H9 (cell line): ENCODE results near the gene UFM1. TPM values are rescaled to one million over a fixed set of nuclear protein-coding genes. Genes with fewer than 3 reads are reported as not detected.

Experiments used
- DNase-seq: peaks from one replicate; pipeline ENCODE4 v3.0.0-alpha.2; 2017
- H2AFZ ChIP-seq: one replicate; pipeline ENCODE4 v1.6.1; 2013; ENCODE audit warnings: mild to moderate bottlenecking, low read length, control low read depth, moderate library complexity
- H2AK5ac ChIP-seq: 2 replicates; pipeline ENCODE4 v1.6.1; 2013; ENCODE audit warnings: low read length, control low read depth, mixed read lengths; ENCODE audit not compliant: insufficient read length
- H2BK120ac ChIP-seq: one replicate; pipeline ENCODE4 v1.6.1; 2013; ENCODE audit warnings: low read depth, mild to moderate bottlenecking, low read length, control low read depth, inconsistent platforms; ENCODE audit not compliant: poor library complexity, severe bottlenecking
- H2BK12ac ChIP-seq: 2 replicates; pipeline ENCODE4 v1.6.1; 2013; ENCODE audit warnings: low read length, control low read depth, mixed read lengths, low read depth; ENCODE audit not compliant: insufficient read length
- H2BK15ac ChIP-seq: 2 replicates; pipeline ENCODE4 v1.6.1; 2013; ENCODE audit warnings: low read depth, low read length, control low read depth
- H2BK20ac ChIP-seq: one replicate; pipeline ENCODE4 v1.6.1; 2013; ENCODE audit warnings: low read depth, mild to moderate bottlenecking, low read length, control low read depth, inconsistent platforms; ENCODE audit not compliant: poor library complexity, severe bottlenecking
- H2BK5ac ChIP-seq: 2 replicates; pipeline ENCODE4 v1.6.1; 2013; ENCODE audit warnings: low read length, control low read depth, mixed read lengths; ENCODE audit not compliant: insufficient read length
- H3K14ac ChIP-seq: 2 replicates; pipeline ENCODE4 v1.6.1; 2013; ENCODE audit warnings: low read length, control low read depth; ENCODE audit not compliant: insufficient read depth
- H3K18ac ChIP-seq: 2 replicates; pipeline ENCODE4 v1.6.1; 2013; ENCODE audit warnings: low read depth, mild to moderate bottlenecking, mixed read lengths, low read length, control low read depth; ENCODE audit not compliant: insufficient read length
- H3K23ac ChIP-seq: 2 replicates; pipeline ENCODE4 v1.6.1; 2013; ENCODE audit warnings: low read length, control low read depth, mixed read lengths, low read depth; ENCODE audit not compliant: insufficient read length
- H3K23me2 ChIP-seq: 2 replicates; pipeline ENCODE4 v1.6.1; 2013; ENCODE audit warnings: low read depth, mild to moderate bottlenecking, mixed read lengths, low read length, control low read depth; ENCODE audit not compliant: insufficient read length, poor library complexity, severe bottlenecking
- H3K27ac ChIP-seq: 2 replicates; pipeline ENCODE4 v1.5.1; 2013; ENCODE audit warnings: low read length, control low read depth, mixed read lengths, low read depth; ENCODE audit not compliant: insufficient read length
- H3K27me3 ChIP-seq: 2 replicates; pipeline ENCODE4 v1.6.1; 2013; ENCODE audit warnings: low read length, control low read depth, inconsistent platforms; ENCODE audit not compliant: insufficient read depth
- H3K4ac ChIP-seq: 2 replicates; pipeline ENCODE4 v1.6.1; 2013; ENCODE audit warnings: low read depth, mild to moderate bottlenecking, control low read depth, inconsistent platforms, low read length, moderate library complexity
- H3K4me1 ChIP-seq: 2 replicates; pipeline ENCODE4 v1.6.1; 2013; ENCODE audit warnings: low read length, control low read depth, inconsistent platforms; ENCODE audit not compliant: insufficient read depth
- H3K4me2 ChIP-seq: 2 replicates; pipeline ENCODE4 v1.6.1; 2013; ENCODE audit warnings: low read length, control low read depth, mixed read lengths; ENCODE audit not compliant: insufficient read length, insufficient read depth
- H3K56ac ChIP-seq: 2 replicates; pipeline ENCODE4 v1.6.1; 2013; ENCODE audit warnings: low read depth, mild to moderate bottlenecking, mixed read lengths, low read length, control low read depth; ENCODE audit not compliant: insufficient read length
- H3K79me1 ChIP-seq: 2 replicates; pipeline ENCODE4 v1.6.1; 2013; ENCODE audit warnings: low read depth, mild to moderate bottlenecking, moderate library complexity, low read length, control low read depth, inconsistent platforms; ENCODE audit not compliant: insufficient read depth, poor library complexity, severe bottlenecking
- H3K79me2 ChIP-seq: 2 replicates; pipeline ENCODE4 v1.6.1; 2013; ENCODE audit warnings: low read length, control low read depth, inconsistent platforms; ENCODE audit not compliant: insufficient read depth
- H3K9ac ChIP-seq: 2 replicates; pipeline ENCODE4 v1.6.1; 2013; ENCODE audit warnings: low read length, control low read depth, mixed read lengths; ENCODE audit not compliant: insufficient read length; ENCODE audit errors: extremely low read depth
- H3K9me3 ChIP-seq: one replicate; pipeline ENCODE4 v1.6.1; 2013; ENCODE audit warnings: low read depth, low read length, inconsistent platforms; ENCODE audit not compliant: control insufficient read depth
- H3T11ph ChIP-seq: one replicate; pipeline ENCODE4 v1.6.1; 2013; ENCODE audit warnings: mild to moderate bottlenecking, low read length, control low read depth, inconsistent platforms
- H4K20me1 ChIP-seq: one replicate; pipeline ENCODE4 v1.6.1; 2013; ENCODE audit not compliant: control insufficient read depth, insufficient read length, insufficient read depth
- H4K5ac ChIP-seq: 2 replicates; pipeline ENCODE4 v1.6.1; 2013; ENCODE audit warnings: low read depth, mild to moderate bottlenecking, mixed read lengths, low read length, control low read depth; ENCODE audit not compliant: insufficient read length
- H4K8ac ChIP-seq: replicated peaks from 2 replicates; pipeline ENCODE4 v1.6.1; 2013; ENCODE audit warnings: low read length, control low read depth, mixed read lengths, low read depth; ENCODE audit not compliant: insufficient read length
- H4K91ac ChIP-seq: 2 replicates; pipeline ENCODE4 v1.6.1; 2013; ENCODE audit warnings: low read depth, mild to moderate bottlenecking, moderate library complexity, mixed read lengths, low read length, control low read depth; ENCODE audit not compliant: insufficient read length
- H3K27ac Mint-ChIP-seq, 3 experiments: 2 replicates in 2 of 3; 3 replicates in 1 of 3; pipeline ENCODE4 v1.8.0; 2020 to 2021; ENCODE audit warnings: mixed read lengths in 3 of 3, mild to moderate bottlenecking in 1 of 3, moderate library complexity in 1 of 3
- H3K27me3 Mint-ChIP-seq: 2 replicates; pipeline ENCODE4 v1.8.0; 2021; ENCODE audit warnings: low read depth, mild to moderate bottlenecking, moderate library complexity, mixed read lengths
- H3K36me3 Mint-ChIP-seq, 3 experiments: 2 replicates in 2 of 3; 3 replicates in 1 of 3; pipeline ENCODE4 v1.8.0; 2020 to 2021; ENCODE audit warnings: low read depth in 3 of 3, mixed read lengths in 3 of 3; ENCODE audit not compliant: insufficient read depth in 1 of 3
- H3K4me1 Mint-ChIP-seq, 2 experiments: 2 replicates each; pipeline ENCODE4 v1.8.0; 2020; ENCODE audit warnings: mixed read lengths in 2 of 2
- H3K4me3 Mint-ChIP-seq, 2 experiments: 2 replicates in 1 of 2; 3 replicates in 1 of 2; pipeline ENCODE4 v1.8.0; 2020 to 2021; ENCODE audit warnings: mild to moderate bottlenecking in 2 of 2, mixed read lengths in 2 of 2, moderate library complexity in 1 of 2
- H3K9me3 Mint-ChIP-seq, 2 experiments: 2 replicates in 1 of 2; 3 replicates in 1 of 2; pipeline ENCODE4 v1.8.0; 2020; ENCODE audit warnings: mild to moderate bottlenecking in 2 of 2, mixed read lengths in 2 of 2, moderate library complexity in 1 of 2
- WGBS: extraction: QIAGEN DNeasy Blood & Tissue Kit; methylation state at CpG from one replicate; pipeline ENCODE4 v1.1.7; 2013; ENCODE audit warnings: missing lambda C conversion rate, low lambda C conversion rate, mixed read lengths; ENCODE audit not compliant: insufficient read length; ENCODE audit errors: extremely low coverage; 5-methylcytosine and 5-hydroxymethylcytosine counted together
- total RNA-seq: library from RNA; stranded (reverse); gene quantifications from 2 replicates; pipeline ENCODE4 v1.2.1, GENCODE V29; 2021
- TF ChIP-seq, protein P1 (sequence below): fragments of 200-600 bp; sonication (generic); conservative IDR thresholded peaks from 3 replicates; pipeline ENCODE4 v1.8.0; 2021; ENCODE audit warnings: antibody characterized with exemption, mild to moderate bottlenecking

The UFM1 gene
- total RNA-seq, 1 experiment from 2014 or later = 57.3 TPM

DNA sequence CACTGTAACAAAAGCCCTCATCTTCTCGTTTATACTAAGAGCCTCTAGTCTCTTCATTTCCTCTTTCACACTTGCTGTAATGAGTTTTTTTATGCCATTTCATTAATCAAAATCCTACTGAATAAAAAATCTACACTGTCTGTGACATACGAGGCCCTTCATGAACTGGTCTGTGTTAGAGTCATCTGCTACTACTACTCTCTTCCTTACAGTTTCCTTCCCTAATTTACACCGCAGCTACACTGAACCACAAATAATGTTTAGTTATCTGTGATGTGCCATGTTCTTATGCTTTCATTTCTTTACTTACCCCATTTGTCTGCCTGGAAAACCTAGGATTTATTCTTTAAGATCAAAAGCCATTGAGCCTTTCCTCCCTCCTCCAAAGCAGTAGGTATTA, 16.0 kb downstream of the UFM1 start:
- Histone ChIP-seq H3K79me2 (no peaks in the 10 kb centered on the region), H3K14ac (no peak overlapping the region), H2BK120ac (no peak overlapping the region), H3K27me3 (no peaks in the 10 kb centered on the region), H3K4me2 (no peak overlapping the region), H2AK5ac (no peak overlapping the region), H4K91ac (no peak overlapping the region), H2BK5ac (no peak overlapping the region), H3K18ac (no peak overlapping the region), H3K9me3 (no peaks in the 10 kb centered on the region), H3K27ac (no peak overlapping the region), H4K5ac (no peak overlapping the region), H3K56ac (no peak overlapping the region), H4K20me1 (no peaks in the 10 kb centered on the region), H3K23me2 (no peaks in the 10 kb centered on the region), H3K23ac (no peak overlapping the region), H3K79me1 (no peaks in the 10 kb centered on the region), H3K4me1 (no peaks in the 10 kb centered on the region), H2BK12ac (no peak overlapping the region), H3K9ac (no peak overlapping the region), H2BK15ac (no peak overlapping the region), H3K4ac (no peak overlapping the region), H2BK20ac (no peak overlapping the region), H2AFZ (no peak overlapping the region), H3T11ph (no peak overlapping the region), H4K8ac (no peak overlapping the region)
- Mint-ChIP-seq H3K27me3 (no peaks in the 10 kb centered on the region), H3K4me3 (no peak overlapping the region), H3K4me1 (peaks cover 2 to 10% of the 10 kb centered on the region in 2 experiments), H3K36me3 (peaks cover 9 to 25% (median 14%) of the 10 kb centered on the region in 3 experiments; a peak in 5 of 7 replicates), H3K9me3 (no peaks in the 10 kb centered on the region), H3K27ac (no peak overlapping the region; a peak in 1 of 7 replicates)
- WGBS = no CpG with 5 or more reads among the region's 3 CpGs
- TF ChIP-seq, protein P1, sequence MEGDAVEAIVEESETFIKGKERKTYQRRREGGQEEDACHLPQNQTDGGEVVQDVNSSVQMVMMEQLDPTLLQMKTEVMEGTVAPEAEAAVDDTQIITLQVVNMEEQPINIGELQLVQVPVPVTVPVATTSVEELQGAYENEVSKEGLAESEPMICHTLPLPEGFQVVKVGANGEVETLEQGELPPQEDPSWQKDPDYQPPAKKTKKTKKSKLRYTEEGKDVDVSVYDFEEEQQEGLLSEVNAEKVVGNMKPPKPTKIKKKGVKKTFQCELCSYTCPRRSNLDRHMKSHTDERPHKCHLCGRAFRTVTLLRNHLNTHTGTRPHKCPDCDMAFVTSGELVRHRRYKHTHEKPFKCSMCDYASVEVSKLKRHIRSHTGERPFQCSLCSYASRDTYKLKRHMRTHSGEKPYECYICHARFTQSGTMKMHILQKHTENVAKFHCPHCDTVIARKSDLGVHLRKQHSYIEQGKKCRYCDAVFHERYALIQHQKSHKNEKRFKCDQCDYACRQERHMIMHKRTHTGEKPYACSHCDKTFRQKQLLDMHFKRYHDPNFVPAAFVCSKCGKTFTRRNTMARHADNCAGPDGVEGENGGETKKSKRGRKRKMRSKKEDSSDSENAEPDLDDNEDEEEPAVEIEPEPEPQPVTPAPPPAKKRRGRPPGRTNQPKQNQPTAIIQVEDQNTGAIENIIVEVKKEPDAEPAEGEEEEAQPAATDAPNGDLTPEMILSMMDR = no peak
- DNase-seq = no peak
